Muscle layer of colon (tissue), 2 donors: ENCODE results near the gene CCDC116.

Experiments
- H3K27ac ChIP-seq: one replicate; pipeline ENCODE4 v1.7.0; 2013; ENCODE audit warnings: low read depth, mild to moderate bottlenecking, low read length, moderate library complexity
- H3K27me3 ChIP-seq, 2 donors: one replicate each; pipeline ENCODE4 v1.7.0; 2013; ENCODE audit warnings: low read length in 2 of 2, mild to moderate bottlenecking in 2 of 2; ENCODE audit not compliant: insufficient read depth in 2 of 2, control insufficient read depth in 1 of 2
- H3K36me3 ChIP-seq: one replicate; pipeline ENCODE4 v1.7.0; 2013; ENCODE audit warnings: mild to moderate bottlenecking, low read length; ENCODE audit not compliant: insufficient read depth
- H3K4me1 ChIP-seq: one replicate; pipeline ENCODE4 v1.7.0; 2013; ENCODE audit warnings: mild to moderate bottlenecking, low read length; ENCODE audit not compliant: insufficient read depth
- H3K4me3 ChIP-seq, 2 donors: one replicate each; pipeline ENCODE4 v1.7.0; 2013; ENCODE audit warnings: low read length in 2 of 2, low read depth in 1 of 2, mild to moderate bottlenecking in 1 of 2, moderate library complexity in 1 of 2
- H3K9ac ChIP-seq: one replicate; pipeline ENCODE4 v1.7.0; 2013; ENCODE audit warnings: low read length
- H3K9me3 ChIP-seq: one replicate; pipeline ENCODE4 v1.7.0; 2013; ENCODE audit warnings: mild to moderate bottlenecking, low read length
- donor health status: abdominal sarcoma.
- donor health status: Adenocarcinoma of cecum.

CCDC116 gene

GRCh38 chr22:21650280-21650679, 17.7 kb downstream of the CCDC116 start:
- no peak overlapping the region for H3K27ac ChIP-seq
- peaks cover 0 to 12% of the 10 kb centered on the region in 2 donors for H3K27me3 ChIP-seq
- no peaks in the 10 kb centered on the region for H3K36me3 ChIP-seq
- H3K4me3 ChIP-seq, result no peak overlapping the region
- H3K4me1 ChIP-seq, result peaks cover 12% of the 10 kb centered on the region
- H3K9me3 ChIP-seq, result no peaks in the 10 kb centered on the region
- no peak overlapping the region for H3K9ac ChIP-seq

- H3K9ac ChIP-seq, result no peak overlapping the region
- H3K36me3 ChIP-seq, result no peaks in the 10 kb centered on the region
- H3K4me3 ChIP-seq, result peak overlapping the region; percentile 30 to 82
- H3K27ac ChIP-seq, result no peak overlapping the region
- no peaks in the 10 kb centered on the region for H3K9me3 ChIP-seq
- peaks cover 12% of the 10 kb centered on the region for H3K4me1 ChIP-seq
- H3K27me3 ChIP-seq, result peaks cover 0 to 12% of the 10 kb centered on the region in 2 donors
Measured at GRCh38 chr22:21650823-21651520, 18.4 kb downstream of the CCDC116 start.

GRCh38 chr22:21651521-21652009, 19.0 kb downstream of the CCDC116 start:
- Histone ChIP-seq H3K36me3 (no peaks in the 10 kb centered on the region), H3K9me3 (no peaks in the 10 kb centered on the region), H3K27me3 (peaks cover 1 to 13% of the 10 kb centered on the region in 2 donors), H3K27ac (no peak overlapping the region), H3K4me1 (peaks cover 9% of the 10 kb centered on the region), H3K4me3 (peak overlapping the region; percentile 30 to 82), H3K9ac (peak overlapping the region; percentile 27)

DNA sequence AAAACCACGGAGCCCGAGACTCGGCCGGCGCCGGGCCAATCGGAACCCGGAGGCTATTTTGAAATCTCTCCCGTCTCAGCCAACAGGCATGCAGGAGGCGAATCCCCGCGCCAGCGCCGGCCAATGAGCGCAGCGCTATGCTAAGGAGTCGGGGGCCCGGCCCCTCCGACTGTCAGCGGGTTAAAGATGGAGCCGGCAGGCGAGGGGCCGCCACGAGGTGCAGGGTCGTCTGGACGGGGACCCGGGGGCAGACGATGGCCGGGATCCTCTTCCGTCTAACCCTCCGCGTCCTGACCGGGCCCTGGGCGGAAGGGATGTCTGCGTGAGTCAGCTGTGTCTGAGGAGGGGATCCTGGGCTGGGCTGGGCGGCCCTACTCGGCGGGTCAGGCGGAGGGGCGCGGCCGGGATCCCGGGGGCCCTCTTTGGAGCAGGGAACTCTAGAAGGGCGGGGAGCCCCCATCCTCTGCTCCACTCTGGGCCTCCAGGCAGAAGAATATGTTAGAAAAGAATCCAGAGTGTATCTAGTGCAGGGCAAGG, 19.5 kb downstream of the CCDC116 start:
- Histone ChIP-seq H3K9ac (peak overlapping the region; percentile 27), H3K4me1 (peaks cover 5% of the 10 kb centered on the region), H3K36me3 (no peaks in the 10 kb centered on the region), H3K4me3 (peak overlapping the region; percentile 38 to 82), H3K27ac (peak overlapping the region; percentile 7), H3K27me3 (peaks cover 5 to 18% of the 10 kb centered on the region in 2 donors), H3K9me3 (no peaks in the 10 kb centered on the region)

DNA sequence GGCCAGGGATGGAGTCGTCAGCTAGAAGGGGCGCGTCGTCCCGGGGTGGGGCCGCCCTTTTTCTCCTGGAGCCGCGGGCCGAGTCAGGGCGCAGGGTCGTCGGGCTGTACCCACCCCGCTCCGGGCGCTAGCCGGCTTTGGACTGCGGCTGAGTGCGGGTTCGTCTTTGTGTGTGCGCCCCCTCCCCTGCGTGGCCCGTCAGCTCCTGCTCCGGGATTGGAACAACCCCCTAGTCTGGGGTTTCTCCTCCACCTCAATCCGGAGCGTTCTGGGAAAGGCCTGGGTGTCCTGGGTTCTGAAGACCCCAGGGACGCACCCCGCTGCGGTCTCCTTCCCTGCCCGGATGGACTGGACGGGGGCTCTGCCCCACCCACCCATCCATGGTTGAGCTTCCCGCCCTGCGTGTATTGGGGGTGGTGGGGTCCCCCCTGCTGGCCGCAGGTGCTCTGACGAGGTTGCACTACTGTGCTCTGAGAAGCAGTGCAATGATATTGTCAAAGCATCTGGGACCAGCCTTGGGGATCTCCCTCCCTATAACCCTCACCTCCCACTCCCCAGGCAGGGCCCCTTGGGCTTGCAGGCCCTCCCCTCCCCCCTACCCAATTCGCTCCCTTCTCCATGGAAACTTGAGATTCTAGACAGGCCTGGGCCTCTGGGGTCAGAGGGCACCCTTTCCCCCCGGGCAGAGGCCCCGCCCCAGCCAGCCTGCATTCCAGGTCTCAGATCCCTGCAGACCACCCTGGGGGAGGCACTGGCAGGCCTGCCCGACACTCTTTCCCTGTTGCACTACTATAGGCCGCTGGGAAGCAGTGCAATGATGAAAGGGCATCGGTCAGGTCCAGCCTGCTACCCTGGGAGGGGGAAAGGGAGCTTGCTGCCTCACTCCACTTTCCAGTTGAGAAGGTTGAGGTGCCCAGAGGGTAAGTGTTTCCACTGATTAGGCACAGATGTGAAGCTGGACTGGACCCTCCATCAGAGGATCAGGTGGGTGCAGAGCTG, 20.3 kb downstream of the CCDC116 start:
- Histone ChIP-seq H3K4me1 (peaks cover 5% of the 10 kb centered on the region), H3K27ac (peak overlapping the region; percentile 7), H3K9me3 (no peaks in the 10 kb centered on the region), H3K36me3 (no peaks in the 10 kb centered on the region), H3K9ac (no peak overlapping the region), H3K27me3 (peaks cover 5 to 26% of the 10 kb centered on the region in 2 donors), H3K4me3 (peak overlapping the region; percentile 38 to 82)

DNA sequence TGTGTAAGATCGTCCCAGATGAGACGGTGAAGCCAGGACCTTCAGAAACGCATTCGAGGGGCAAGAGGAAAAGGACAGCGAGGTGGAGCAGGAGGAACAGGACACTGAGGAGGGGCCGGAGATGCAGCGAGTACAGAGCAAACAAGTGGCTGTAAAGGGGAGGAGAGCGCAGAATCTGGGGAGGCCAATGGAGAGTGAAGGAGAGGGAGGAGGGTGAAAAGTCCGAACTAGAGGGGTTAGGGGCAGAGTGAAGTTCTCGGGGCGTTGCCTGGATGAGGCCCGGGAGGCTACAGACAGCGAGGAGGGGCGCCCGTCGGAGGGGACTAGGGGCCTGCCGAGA, 24.4 kb downstream of the CCDC116 start:
- no peaks in the 10 kb centered on the region for H3K36me3 ChIP-seq

GRCh38 chr22:21657360-21658032, 24.9 kb downstream of the CCDC116 start:
- Histone ChIP-seq H3K9me3 (no peaks in the 10 kb centered on the region), H3K36me3 (no peaks in the 10 kb centered on the region), H3K27me3 (peaks cover 5 to 31% of the 10 kb centered on the region in 2 donors), H3K4me1 (no peaks in the 10 kb centered on the region), H3K9ac (no peak overlapping the region), H3K27ac (no peak overlapping the region), H3K4me3 (no peak overlapping the region)

More for the DNA sequence above, 24.4 kb downstream of the CCDC116 start:
- Histone ChIP-seq H3K27ac (no peak overlapping the region), H3K4me3 (no peak overlapping the region), H3K27me3 (peaks cover 5 to 33% of the 10 kb centered on the region in 2 donors), H3K4me1 (no peaks in the 10 kb centered on the region), H3K9ac (no peak overlapping the region), H3K9me3 (no peaks in the 10 kb centered on the region)

DNA sequence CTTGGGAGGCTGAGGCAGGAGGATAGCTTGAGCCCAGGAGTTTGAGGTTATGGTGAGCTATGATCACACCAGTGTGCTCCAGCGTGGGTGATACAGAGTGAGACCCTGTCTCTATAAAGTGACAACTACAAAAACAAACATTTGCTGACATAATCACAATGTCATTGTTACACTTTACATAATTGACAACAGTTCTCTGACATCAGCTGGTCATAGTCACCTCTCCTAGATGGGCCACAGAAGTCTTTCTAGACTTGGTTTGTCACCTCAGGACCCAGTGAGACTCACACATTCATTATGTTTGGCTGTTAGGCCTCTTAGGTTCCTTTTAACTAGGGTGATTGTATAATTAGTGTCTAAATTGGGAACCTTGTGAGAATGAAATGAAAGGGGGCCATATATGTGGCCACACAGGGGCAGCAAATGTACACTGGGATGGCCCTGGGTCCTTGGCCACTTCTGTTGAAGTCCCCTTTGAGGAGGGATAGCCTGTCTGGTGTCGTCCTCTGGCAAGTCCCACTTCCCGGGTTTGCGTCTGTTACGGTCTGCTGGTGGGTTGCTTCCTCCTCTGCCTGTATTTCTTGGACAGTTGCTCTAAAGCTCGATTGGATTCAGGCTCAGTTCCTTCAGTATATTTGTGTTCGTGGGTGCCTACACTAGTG, 27.4 kb downstream of the CCDC116 start:
- H3K36me3 ChIP-seq, result no peaks in the 10 kb centered on the region
- H3K4me1 ChIP-seq, result no peaks in the 10 kb centered on the region
- H3K9me3 ChIP-seq, result no peaks in the 10 kb centered on the region
- no peak overlapping the region for H3K4me3 ChIP-seq
- H3K9ac ChIP-seq, result no peak overlapping the region
- peaks cover 5 to 22% of the 10 kb centered on the region in 2 donors for H3K27me3 ChIP-seq
- H3K27ac ChIP-seq, result no peak overlapping the region

DNA sequence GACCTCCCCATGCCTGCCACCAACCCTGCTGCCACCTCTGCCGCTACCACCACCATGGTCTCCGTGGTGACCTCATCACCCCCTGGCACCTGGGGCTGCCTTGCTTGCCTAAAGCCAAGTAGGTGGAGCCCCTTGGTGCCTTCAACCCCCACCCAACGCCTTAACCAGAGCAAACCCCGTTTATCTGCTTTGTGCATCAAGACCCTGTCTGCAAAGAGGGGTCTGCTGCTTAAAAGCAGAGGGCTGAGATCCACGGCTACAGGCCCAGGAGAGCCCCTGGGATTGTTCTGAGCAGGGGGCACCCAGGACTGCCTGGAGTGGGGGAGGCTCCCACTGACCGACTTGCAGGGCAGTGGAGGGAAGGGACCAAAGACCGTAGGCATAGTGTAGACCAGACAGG, 28.3 kb downstream of the CCDC116 start:
- no peak overlapping the region for H3K9ac ChIP-seq
- H3K27ac ChIP-seq, result no peak overlapping the region
- H3K36me3 ChIP-seq, result no peaks in the 10 kb centered on the region
- no peak overlapping the region for H3K4me3 ChIP-seq
- H3K4me1 ChIP-seq, result no peaks in the 10 kb centered on the region
- H3K27me3 ChIP-seq, result peaks cover 5 to 22% of the 10 kb centered on the region in 2 donors
- no peaks in the 10 kb centered on the region for H3K9me3 ChIP-seq

GRCh38 chr22:21661991-21662390, 29.4 kb downstream of the CCDC116 start:
- H3K4me3 ChIP-seq, result no peak overlapping the region
- H3K4me1 ChIP-seq, result peaks cover 4% of the 10 kb centered on the region
- no peaks in the 10 kb centered on the region for H3K9me3 ChIP-seq
- no peak overlapping the region for H3K27ac ChIP-seq
- peaks cover 0 to 16% of the 10 kb centered on the region in 2 donors for H3K27me3 ChIP-seq
- H3K36me3 ChIP-seq, result no peaks in the 10 kb centered on the region
- no peak overlapping the region for H3K9ac ChIP-seq
